Adipose tissue (tissue), 3 donors: ENCODE results near the gene RCC1. TPM values are rescaled to one million over a fixed set of nuclear protein-coding genes. Genes with fewer than 3 reads are reported as not detected.
"Not testable (repeated sequence)": the region's sequence is repeated elsewhere in the genome, so short reads cannot be mapped to it uniquely, and the experiment has no call there.

Experiments used
- H3K27ac ChIP-seq: one replicate; pipeline ENCODE4 v1.5.1; 2013; ENCODE audit warnings: low read depth, low read length
- WGBS, 3 donors: extraction: QIAGEN DNeasy Blood & Tissue Kit; methylation state at CpG; one replicate each; pipeline ENCODE4 v1.1.7; 2013; 5-methylcytosine and 5-hydroxymethylcytosine counted together
- polyA plus RNA-seq, 3 donors: library from polyadenylated mRNA; stranded (reverse); fragments of 200-250 nt; gene quantifications; one replicate each; pipeline ENCODE4 v1.2.3, GENCODE V29; 2013
- donor health status: healthy with polysubstance abuse.
- donor health status: Bipolar disorder and iron deficiency.
- donor health status: healthy.

RCC1 gene
- polyA plus RNA-seq, 3 donors: 18.0 to 29.6 (median 24.1) TPM

DNA sequence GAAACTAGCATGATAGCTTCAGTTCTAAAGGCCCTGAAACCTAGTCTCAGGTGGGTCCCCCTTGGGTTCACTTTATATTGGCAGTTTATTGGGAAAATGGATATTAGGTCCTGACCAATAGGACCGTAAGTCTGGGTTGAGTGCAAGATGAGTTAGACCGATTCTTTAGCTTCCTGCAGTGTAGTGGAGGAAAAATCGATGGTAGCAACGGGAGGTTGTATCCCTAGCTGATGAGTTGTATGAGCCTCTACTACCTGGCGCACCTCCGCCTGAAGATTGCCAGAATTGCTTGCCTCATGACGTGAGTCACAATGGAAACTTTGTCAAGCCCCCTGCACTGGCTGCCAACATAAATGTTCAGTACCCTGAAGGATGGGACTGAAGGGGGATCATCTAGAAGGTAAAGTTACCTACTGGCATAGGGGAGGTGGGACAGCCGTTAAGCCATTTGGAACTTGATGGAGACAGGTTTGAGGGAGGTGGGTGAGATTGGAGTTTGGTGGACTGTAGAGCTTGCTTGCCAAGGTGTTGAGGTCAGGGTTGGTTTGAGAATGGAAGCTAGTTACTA lies 3.9 kb downstream of the RCC1 start:
- H3K27ac ChIP-seq: no peak overlapping the region
- 62 to 69% (median 68%) methylated on average over 8 of the region's 8 CpGs for WGBS, 3 donors

DNA sequence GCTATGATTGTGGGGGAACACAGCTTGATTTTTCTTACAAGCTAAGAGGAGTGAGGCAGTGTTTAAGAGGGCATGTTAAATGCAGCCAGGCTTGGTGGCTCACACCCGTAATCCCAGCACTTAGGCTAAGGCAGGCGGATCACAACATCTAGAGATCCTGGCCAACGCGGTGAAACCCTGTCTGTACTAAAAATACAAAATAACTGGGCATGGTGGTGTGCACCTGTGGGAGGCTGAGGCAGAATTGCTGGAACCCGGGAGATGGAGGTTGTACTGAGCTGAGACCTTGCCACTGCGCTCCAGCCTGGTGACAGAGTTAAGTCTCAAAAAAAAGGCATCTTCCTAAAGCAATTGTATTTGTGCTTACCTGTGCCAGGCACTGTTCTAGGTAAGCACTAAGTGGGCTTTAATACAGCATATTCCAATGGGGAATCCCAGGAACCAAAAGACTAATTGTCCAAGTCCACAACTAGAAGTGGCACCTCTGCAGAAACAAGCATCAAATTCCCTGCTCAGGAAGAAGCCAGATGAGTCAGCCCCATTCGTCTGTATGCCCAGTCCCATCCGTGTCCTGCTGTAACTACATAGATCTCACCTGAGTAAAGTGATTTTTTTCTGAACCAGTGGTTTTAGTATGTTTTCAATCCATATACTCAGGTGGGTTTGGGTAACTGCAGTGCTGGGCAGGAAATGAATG lies 4.6 kb downstream of the RCC1 start:
- 55 to 74% (median 71%) methylated on average over 8 of the region's 8 CpGs for WGBS, 3 donors
- no peak overlapping the region for H3K27ac ChIP-seq

- 71 to 100% (median 92%) methylated on average over 1 to 2 of the region's 2 CpGs for WGBS, 3 donors
- no peak overlapping the region for H3K27ac ChIP-seq
Observed at GRCh38 chr1:28510970-28511440, 5.2 kb downstream of the RCC1 start.

GRCh38 chr1:28512058-28512611 lies 6.3 kb downstream of the RCC1 start:
- WGBS, 3 donors: 82 to 88% (median 87%) methylated on average over 7 of the region's 7 CpGs

DNA sequence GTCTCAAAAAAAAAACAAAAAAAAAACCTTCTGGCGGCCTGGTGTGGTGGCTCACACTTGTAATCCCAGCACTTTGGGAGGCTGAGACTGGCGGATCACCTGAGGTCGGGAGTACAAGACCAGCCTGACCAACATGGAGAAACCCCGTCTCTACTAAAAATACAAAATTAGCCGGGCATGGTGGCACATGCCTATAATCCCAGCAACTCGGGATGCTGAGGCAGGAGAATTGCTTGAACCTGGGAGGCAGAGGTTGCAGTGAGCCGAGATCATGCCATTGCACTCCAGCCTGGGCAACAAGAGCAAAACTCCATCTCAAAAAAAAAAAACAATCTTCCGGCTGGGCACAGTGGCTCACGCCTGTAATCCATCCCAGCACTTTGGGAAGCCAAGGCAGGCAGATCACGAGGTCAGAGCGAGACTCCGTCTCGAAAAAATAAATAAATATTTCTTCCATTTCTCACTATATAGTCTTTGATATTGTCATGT lies 8.6 kb downstream of the RCC1 start:
- WGBS, 3 donors: 87 to 94% (median 91%) methylated on average over 13 of the region's 13 CpGs
- not testable (repeated sequence) for H3K27ac ChIP-seq

More at GRCh38 chr1:28512058-28512611, 6.3 kb downstream of the RCC1 start:
- no peak overlapping the region for H3K27ac ChIP-seq

GRCh38 chr1:28516518-28516956 lies 10.7 kb downstream of the RCC1 start:
- H3K27ac ChIP-seq: no peak overlapping the region
- WGBS, 3 donors: 92 to 100% (median 95%) methylated on average over 1 of the region's 1 CpG

GRCh38 chr1:28517649-28517999 lies 11.8 kb downstream of the RCC1 start:
- H3K27ac ChIP-seq: no peak overlapping the region
- WGBS, 3 donors: 9 to 14% (median 9%) methylated on average over 7 of the region's 7 CpGs

DNA sequence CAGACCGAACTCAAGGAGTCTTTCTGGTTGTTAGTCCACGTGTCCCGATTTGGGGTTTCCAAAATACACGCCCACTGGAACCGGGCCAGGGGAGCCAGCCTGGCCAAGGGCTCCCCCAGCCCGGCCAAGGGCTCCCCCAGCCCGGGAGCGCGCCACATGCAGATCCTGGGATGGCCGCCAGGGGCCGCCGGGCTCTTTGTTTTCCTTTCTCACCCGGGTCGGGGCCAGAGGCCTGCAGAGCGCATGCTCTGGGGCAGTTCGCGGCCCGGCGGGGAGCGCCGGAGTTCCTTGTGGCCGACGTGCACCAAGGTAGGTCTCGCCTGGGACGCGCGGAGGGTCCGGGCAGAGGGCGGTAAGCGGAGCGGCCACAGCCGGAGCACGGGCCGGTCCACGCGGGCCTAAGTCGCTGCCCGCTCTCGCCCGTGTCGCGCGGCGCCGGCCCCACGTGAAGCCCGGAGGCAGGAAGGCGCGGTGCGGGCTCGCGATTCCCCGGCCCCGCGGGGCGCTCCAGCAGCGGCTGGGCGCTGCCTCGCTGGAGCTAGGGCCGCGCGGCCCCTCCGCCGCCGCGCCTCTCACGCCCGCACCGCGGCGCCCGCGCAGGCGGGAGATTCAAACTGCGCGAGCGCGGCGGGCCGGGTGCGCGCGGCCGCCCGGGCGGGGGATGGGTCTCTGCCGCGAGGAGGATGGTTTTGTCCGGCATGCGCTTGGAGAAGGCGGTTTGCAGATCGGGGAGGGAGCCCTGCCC lies 12.3 kb downstream of the RCC1 start:
- 0% methylated on average over 69 to 92 of the region's 92 CpGs for whole genome bisulfite sequencing, 3 donors
- no peak overlapping the region for H3K27ac ChIP-seq

DNA sequence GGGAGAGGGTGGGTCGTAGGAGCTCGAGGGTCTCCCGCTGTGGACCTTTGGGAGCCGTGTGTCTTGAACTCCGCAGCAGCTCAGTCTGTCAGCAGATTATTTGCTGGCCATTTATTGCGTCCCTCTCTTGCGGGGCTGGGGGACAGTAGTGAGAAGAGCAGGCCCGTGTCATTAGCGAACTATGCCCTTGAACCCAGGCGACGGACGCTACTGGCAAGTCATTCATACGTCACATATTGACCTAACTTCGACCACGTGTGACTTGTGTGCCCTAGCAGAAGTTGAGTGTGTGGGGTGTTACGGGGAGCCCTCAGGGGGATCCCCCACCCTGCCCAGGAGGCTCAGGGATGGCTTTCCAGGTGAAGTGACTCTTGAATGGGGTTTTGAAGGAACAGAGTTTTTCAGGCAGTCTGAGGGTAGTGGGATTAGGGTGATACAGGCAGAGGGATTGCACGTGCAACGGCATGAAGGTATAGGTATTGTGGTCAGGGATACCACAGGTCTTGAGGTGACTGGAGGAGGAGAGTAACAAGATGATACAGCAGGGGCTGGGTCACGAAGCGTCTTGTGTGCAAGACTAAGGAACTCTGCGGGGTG lies 13.0 kb downstream of the RCC1 start:
- no peak overlapping the region for H3K27ac ChIP-seq

DNA sequence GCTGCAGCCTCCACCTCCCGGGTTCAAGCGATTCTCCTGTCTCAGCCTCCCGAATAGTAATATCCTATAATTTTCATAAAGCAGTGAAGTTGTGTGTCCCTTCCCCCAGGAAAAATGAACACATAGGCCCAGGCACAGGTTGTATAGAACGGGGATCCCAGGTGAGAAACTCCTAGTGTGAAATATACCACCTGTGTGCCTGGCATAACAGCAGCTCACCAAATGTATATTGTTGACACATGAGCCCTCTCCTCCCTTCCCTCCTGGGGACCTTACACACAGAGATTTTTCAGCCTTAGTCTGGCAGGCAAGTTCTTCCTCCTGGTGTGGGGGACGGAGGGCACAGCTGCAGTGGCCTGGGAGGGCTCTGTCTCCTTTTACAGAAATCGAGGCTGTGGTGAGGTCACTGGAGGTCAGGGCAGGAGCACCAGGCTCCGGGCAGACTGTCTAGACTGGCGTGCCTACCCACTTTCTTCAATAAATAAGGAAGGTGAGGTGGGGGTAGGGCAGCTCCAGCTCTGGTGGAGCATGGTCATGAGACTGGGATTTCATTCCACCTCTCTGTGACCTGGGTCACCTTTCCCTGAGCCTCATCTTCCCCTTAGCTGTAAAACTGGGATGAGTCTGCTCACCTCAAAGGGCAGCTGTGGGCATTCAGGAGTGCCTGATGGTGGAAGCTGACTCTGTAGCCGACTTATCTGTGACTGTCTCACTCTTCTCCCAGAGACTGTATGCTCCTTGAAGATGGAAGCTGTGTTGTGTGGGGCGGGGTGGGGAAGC lies 14.3 kb downstream of the RCC1 start:
- 47 to 87% (median 85%) methylated on average over 10 of the region's 10 CpGs for WGBS, 3 donors

More for the DNA sequence above, 13.0 kb downstream of the RCC1 start:
- WGBS, 3 donors: 8 to 9% (median 9%) methylated on average over 21 of the region's 21 CpGs

GRCh38 chr1:28520796-28521195 lies 15.0 kb downstream of the RCC1 start:
- H3K27ac ChIP-seq: not testable (repeated sequence)
- WGBS, 3 donors: 92 to 96% (median 94%) methylated on average over 12 of the region's 12 CpGs

More for the DNA sequence above, 14.3 kb downstream of the RCC1 start:
- H3K27ac ChIP-seq: no peak overlapping the region

DNA sequence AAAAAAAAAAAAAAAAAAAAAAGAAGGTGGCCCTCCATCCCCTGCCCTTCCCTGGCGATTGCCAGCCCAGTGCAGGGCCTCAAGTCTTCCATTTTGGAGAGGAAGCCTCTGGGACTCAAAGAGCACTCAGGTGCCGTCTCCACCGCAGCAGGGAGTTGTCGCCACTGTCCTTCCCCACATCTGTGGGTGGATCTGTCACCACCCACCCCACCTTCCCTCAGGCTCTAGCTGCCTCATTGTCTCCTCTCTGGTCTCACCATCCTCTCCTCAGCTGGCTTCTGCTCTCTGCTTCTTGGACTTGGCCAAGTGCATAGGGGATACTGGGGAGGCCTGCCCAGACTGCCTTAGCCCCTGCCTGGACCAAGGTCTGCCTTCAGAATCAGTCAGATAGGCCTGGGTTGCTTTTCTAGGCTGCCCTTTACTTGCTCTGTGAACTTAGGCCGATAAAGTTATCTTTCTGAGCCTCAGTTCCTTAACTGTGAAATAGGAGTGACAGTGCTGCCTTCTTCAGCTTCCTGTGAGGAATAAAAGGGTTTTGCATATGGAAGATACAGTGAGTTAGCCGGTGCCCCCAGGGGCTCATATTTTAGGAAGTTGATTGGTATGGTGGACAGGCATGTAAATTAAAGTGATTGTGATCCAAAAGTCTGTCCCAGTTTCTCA lies 15.8 kb downstream of the RCC1 start:
- H3K27ac ChIP-seq: no peak overlapping the region
- WGBS, 3 donors: 84 to 92% (median 90%) methylated on average over 6 of the region's 6 CpGs

- not testable (repeated sequence) for H3K27ac ChIP-seq
- 92 to 96% (median 94%) methylated on average over 9 of the region's 9 CpGs for WGBS, 3 donors
Observed at GRCh38 chr1:28522537-28522936, 16.7 kb downstream of the RCC1 start.

DNA sequence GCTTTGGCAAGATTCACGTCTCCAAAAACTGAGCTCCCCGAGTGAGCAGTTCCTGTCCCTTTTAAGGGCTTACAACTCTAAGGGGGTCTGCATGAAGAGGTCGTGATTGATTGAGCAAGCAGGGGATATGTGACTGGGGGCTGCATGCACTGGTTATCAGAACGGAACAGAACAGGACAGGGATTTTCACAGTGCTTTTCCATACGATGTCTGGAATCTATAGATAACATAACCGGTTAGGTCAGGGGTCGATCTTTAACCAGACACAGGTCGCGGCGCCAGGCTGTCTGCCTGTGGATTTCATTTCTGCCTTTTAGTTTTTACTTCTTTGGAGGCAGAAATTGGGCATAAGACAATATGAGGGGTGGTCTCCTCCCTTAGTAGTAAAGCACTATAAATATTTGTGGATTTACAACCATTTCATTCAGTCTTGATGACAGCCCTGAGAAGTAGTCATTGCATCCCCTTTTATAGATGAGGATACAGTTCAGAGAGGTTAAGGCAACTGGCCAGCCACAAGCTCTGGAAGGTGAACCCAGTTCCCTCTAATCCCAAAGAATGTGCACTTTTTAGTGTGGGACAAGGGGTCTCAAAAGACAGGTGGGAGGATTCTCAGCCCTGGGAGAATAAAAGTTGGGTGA lies 19.3 kb downstream of the RCC1 start:
- H3K27ac ChIP-seq: not testable (repeated sequence)
- 47 to 87% (median 83%) methylated on average over 10 of the region's 10 CpGs for WGBS, 3 donors

DNA sequence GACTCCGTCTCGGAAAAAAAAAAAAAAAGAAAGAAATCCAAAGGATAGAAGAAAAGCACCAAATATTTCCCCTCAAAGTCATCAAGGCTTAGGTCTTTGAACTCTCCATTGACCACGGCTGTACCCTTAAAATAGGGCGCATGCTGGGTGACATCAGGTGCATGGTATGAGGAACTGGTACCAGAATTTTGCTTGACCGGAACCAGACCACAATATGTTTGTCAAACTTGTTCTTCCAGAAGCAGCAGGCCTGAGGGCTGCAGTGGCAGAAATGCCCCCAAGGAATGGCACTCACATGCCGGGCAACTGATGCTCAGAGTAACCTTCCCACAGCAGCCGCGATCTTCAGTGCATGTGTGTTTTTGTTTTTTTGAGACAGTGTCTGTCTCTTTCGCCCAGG lies 21.0 kb downstream of the RCC1 start:
- 87 to 95% (median 93%) methylated on average over 7 to 9 of the region's 9 CpGs for WGBS, 3 donors
- H3K27ac ChIP-seq: no peak overlapping the region

- 96 to 99% (median 97%) methylated on average over 27 to 31 of the region's 31 CpGs for WGBS, 3 donors
- H3K27ac ChIP-seq: no peak overlapping the region
Observed at GRCh38 chr1:28530456-28530855, 24.6 kb downstream of the RCC1 start.

DNA sequence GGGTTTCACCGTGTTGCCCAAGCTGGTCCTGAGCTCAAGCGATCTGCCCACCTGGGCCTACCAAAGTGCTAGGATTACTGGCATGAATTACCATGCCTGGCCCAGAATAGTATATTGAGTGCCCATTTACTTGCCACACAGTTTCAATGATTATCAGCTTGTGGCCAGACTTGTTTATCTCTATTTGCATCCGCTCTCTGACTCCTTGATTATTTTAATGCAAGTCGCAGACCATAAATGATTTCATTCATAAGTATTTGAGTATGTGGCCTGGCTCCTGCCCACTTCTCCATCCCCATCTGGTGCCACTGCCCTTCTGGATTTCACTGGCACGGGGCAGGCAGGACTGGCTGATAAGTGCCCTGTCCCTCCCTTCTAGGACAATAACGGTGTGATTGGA lies 28.8 kb downstream of the RCC1 start:
- H3K27ac ChIP-seq: no peak overlapping the region
- 95 to 97% (median 97%) methylated on average over 6 of the region's 6 CpGs for WGBS, 3 donors
